Measurements from ENCODE around the gene SPIRE1. TPM values are rescaled to one million over a fixed set of nuclear protein-coding genes. Genes with fewer than 3 reads are reported as not detected.

SPIRE1 gene
- total RNA-seq, 1 experiment from 2014 or later: 16.6 TPM

GRCh38 chr18:12458771-12459170 lies 199.1 kb downstream of the SPIRE1 start:
- Mint-ChIP-seq H3K4me1 (peaks cover 5 to 7% of the 10 kb centered on the region in 2 experiments), H3K27me3 (ENCODE audit: low read depth) (no peaks in the 10 kb centered on the region), H3K27ac (peak overlapping the region in 2 of 3 experiments; percentile 74 to 84; a peak in 6 of 7 replicates), H3K4me3 (no peak overlapping the region; a peak in 1 of 5 replicates), H3K36me3 (ENCODE audit: insufficient read depth in 1 of 3, low read depth in 3 of 3) (peaks cover 4 to 5% (median 4%) of the 10 kb centered on the region in 3 experiments; a peak in 4 of 7 replicates), H3K9me3 (no peaks in the 10 kb centered on the region)
- Histone ChIP-seq H2BK15ac (ENCODE audit: low read depth, low read length) (no peak overlapping the region), H3K27me3 (ENCODE audit: insufficient read depth, low read length) (no peaks in the 10 kb centered on the region), H4K5ac (ENCODE audit: insufficient read length, low read depth, low read length) (no peak overlapping the region), H3K27ac (ENCODE audit: insufficient read length, low read depth, low read length) (no peak overlapping the region), H3K9me3 (ENCODE audit: control insufficient read depth, low read depth, low read length) (no peaks in the 10 kb centered on the region), H3K4me1 (ENCODE audit: insufficient read depth, low read length) (no peaks in the 10 kb centered on the region), H3K79me1 (ENCODE audit: insufficient read depth, low read depth, low read length, poor library complexity, severe bottlenecking) (no peaks in the 10 kb centered on the region), H2BK5ac (ENCODE audit: insufficient read length, low read length) (no peak overlapping the region), H4K20me1 (ENCODE audit: control insufficient read depth, insufficient read depth, insufficient read length) (peaks cover 3% of the 10 kb centered on the region), H2AFZ (ENCODE audit: low read length) (no peak overlapping the region), H2BK20ac (ENCODE audit: low read depth, low read length, poor library complexity, severe bottlenecking) (no peak overlapping the region), H4K91ac (ENCODE audit: insufficient read length, low read depth, low read length) (no peak overlapping the region), H4K8ac (replicated peaks; ENCODE audit: insufficient read length, low read depth, low read length) (no peak overlapping the region), H3K56ac (ENCODE audit: insufficient read length, low read depth, low read length) (no peak overlapping the region), H3K79me2 (ENCODE audit: insufficient read depth, low read length) (no peaks in the 10 kb centered on the region), H2AK5ac (ENCODE audit: insufficient read length, low read length) (no peak overlapping the region), H3K23me2 (ENCODE audit: insufficient read length, low read depth, low read length, poor library complexity, severe bottlenecking) (no peaks in the 10 kb centered on the region), H2BK120ac (ENCODE audit: low read depth, low read length, poor library complexity, severe bottlenecking) (no peak overlapping the region), H3K18ac (ENCODE audit: insufficient read length, low read depth, low read length) (no peak overlapping the region), H3K14ac (ENCODE audit: insufficient read depth, low read length) (no peak overlapping the region), H2BK12ac (ENCODE audit: insufficient read length, low read depth, low read length) (no peak overlapping the region), H3K4me2 (ENCODE audit: insufficient read depth, insufficient read length, low read length) (no peak overlapping the region), H3K9ac (ENCODE audit: extremely low read depth, insufficient read length, low read length) (no peak overlapping the region), H3K4ac (ENCODE audit: low read depth, low read length) (no peak overlapping the region), H3K23ac (ENCODE audit: insufficient read length, low read depth, low read length) (no peak overlapping the region), H3T11ph (ENCODE audit: low read length) (no peak overlapping the region)
- no CpG with 5 or more reads among the region's 7 CpGs for WGBS (ENCODE audit: extremely low coverage, insufficient read length, low lambda C conversion rate)
- DNase-seq: no peak
- no peak for TF ChIP-seq CTCF (conservative IDR thresholded peaks at IDR 0.05)

Data from H9 (cell line).